ENCODE measurements around the gene RNU6-1. TPM values are rescaled to one million over a fixed set of nuclear protein-coding genes. Genes with fewer than 3 reads are reported as not detected.

The RNU6-1 gene
- total and polyA plus RNA-seq, 7 donors, result not detected

DNA sequence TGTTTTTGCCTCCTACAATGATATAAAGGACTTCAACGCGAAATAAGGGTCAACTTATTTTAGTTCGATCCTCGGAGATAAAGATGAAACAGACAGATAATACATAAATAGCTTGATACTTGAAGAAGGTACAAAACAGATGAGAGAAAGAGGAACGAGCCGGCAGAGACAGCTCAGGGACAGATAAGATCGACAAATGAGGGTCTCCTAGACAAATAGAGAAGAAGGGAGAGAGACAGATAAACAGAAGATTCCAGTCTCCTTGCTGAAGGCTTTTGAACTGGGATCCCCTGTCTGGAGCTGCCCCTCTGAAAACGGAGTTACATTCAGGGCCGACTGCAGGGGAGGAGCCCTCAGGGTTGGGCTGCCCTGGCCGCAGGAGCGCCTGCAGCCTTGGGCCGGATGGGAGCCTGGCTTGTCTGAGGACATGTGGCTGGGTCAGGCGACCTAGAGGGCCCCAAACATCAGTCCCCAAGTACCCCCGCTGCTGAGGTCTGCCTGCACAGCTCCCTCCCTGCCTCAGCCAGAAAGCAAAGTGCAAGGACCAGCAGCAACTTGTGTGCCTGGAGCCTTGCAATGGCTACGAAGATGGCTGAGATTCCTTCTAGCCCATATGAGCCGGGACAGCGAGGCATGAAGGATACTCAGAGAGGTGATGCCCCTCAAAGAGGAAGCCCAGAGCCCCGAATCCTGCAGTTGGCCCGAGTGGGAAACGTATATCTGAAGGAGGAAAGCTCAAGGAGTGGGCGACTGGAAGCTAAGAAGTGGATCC lies 15.5 kb downstream of the RNU6-1 start:
- Histone ChIP-seq H3K27ac (no peak overlapping the region), H3K4me1 (peaks cover 0 to 80% (median 69%) of the 10 kb centered on the region in 4 donors), H3K9me3 (no peaks in the 10 kb centered on the region), H3K36me3 (no peaks in the 10 kb centered on the region), H3K27me3 (peaks cover 99 to 100% (median 100%) of the 10 kb centered on the region in 3 donors), H3K4me3 (no peak overlapping the region)
- 10 to 12% methylated on average over 21 of the region's 21 CpGs for WGBS, 2 donors
- intact Hi-C loops (cut with DNase I), result no loop called here
- TF ChIP-seq POLR2AphosphoS5 (IDR thresholded peaks at IDR 0.05), result no peak
- TF ChIP-seq EP300 (IDR thresholded peaks at IDR 0.05), result no peak
- TF ChIP-seq, protein P1, sequence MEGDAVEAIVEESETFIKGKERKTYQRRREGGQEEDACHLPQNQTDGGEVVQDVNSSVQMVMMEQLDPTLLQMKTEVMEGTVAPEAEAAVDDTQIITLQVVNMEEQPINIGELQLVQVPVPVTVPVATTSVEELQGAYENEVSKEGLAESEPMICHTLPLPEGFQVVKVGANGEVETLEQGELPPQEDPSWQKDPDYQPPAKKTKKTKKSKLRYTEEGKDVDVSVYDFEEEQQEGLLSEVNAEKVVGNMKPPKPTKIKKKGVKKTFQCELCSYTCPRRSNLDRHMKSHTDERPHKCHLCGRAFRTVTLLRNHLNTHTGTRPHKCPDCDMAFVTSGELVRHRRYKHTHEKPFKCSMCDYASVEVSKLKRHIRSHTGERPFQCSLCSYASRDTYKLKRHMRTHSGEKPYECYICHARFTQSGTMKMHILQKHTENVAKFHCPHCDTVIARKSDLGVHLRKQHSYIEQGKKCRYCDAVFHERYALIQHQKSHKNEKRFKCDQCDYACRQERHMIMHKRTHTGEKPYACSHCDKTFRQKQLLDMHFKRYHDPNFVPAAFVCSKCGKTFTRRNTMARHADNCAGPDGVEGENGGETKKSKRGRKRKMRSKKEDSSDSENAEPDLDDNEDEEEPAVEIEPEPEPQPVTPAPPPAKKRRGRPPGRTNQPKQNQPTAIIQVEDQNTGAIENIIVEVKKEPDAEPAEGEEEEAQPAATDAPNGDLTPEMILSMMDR (IDR thresholded peaks at IDR 0.05), result no peak
- no peak for TF ChIP-seq POLR2A (IDR thresholded peaks at IDR 0.05)
- DNase-seq, result no peak

DNA sequence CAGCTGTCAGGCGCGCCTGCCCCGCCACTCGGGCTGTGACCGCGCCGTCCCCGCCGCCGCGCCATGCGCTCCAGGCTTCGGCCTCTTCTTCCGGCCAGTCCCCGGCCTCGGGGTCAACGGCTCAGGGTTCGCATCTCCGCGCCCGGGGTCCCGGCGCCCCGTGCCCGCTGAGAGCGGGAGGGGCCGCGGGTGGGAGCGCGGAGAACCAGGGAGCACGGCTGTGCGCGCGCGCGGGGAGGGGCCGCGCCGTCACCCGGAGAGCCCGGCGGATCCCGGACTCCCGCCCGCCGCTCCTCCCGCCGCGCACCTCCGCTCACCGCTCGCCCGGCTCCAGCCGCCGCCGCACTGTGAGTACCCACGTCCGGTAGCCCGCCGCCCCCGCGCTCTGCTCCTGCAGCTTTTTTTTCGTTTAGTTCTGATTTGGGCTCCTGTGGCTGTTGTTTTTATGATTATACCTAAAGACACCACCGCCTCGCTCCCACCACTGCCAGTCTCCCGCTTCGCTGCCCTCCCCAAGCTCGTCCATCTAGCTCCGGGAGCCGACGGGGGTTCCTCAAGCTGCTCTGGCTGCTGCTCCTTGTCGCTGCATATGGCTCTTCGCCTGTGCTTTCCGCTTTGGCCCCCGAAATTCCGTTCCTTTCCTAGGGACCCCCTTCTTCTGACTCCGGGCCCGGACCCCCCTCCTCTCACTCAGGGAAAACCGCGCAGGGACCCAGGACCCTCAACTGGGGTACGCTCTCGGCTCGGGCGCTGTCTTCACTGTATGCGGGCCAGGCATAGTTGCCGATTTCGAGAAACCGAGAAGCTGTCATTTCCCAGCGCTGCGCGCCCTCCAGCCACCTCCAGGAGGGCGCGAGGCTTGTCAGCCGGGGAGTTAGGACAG lies 16.3 kb downstream of the RNU6-1 start:
- Histone ChIP-seq H3K27me3 (peaks cover 93 to 99% (median 99%) of the 10 kb centered on the region in 3 donors), H3K27ac (no peak overlapping the region), H3K36me3 (no peaks in the 10 kb centered on the region), H3K9me3 (no peaks in the 10 kb centered on the region), H3K4me1 (peaks cover 0 to 72% (median 61%) of the 10 kb centered on the region in 4 donors), H3K4me3 (no peak overlapping the region)
- intact Hi-C loops (cut with DNase I), result no loop called here
- DNase-seq, result no peak
- WGBS, 2 donors, result 3 to 4% methylated on average over 94 of the region's 94 CpGs
- no peak for TF ChIP-seq POLR2AphosphoS5 (IDR thresholded peaks at IDR 0.05)
- TF ChIP-seq POLR2A (IDR thresholded peaks at IDR 0.05), result no peak
- TF ChIP-seq, protein P1 (IDR thresholded peaks at IDR 0.05), result no peak
- TF ChIP-seq EP300 (IDR thresholded peaks at IDR 0.05), result no peak

DNA sequence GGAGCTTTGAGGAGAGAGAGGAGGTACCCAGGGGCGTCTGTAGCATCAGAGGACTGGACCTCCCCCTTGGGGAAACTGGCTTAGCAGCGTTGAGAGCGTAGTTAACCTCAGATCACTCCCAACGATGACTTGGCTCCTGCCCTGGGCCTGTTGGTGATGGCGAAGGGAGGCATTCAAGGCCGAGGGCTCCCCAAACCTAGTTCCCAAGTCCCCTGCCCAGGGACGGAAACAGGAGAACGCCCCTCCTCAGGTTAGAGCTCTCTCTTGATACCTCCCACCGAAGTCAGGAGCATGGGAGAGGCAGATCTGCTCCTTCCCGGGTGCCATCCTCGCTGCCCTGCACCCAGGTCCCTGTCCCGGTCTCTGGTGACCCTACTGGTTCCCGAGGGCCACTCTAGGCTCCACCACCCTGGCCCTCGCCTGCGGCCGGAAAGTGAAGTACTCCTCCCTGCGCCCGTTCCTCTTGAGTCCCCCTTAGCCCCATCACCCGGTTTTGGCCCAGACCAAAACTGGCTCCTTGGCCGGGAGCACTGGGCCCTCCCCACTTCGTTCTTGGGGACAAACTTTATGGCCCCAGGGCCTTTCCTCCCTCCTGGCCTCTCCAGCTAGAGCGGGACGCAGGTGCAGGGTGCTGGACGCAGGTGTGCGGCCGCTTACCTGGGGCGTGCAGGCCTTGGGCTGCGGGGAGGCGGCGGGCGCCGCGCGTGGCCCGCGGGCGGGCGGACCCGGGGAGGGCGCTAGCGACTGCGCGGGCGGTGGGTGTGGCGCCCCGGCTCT lies 17.1 kb downstream of the RNU6-1 start:
- no peaks in the 10 kb centered on the region for H3K36me3 ChIP-seq
- H3K4me3 ChIP-seq, result no peak overlapping the region
- TF ChIP-seq, protein P1 (IDR thresholded peaks at IDR 0.05), result no peak
- TF ChIP-seq POLR2A (IDR thresholded peaks at IDR 0.05) (no peak), POLR2AphosphoS5 (IDR thresholded peaks at IDR 0.05) (no peak)
- 5 to 6% methylated on average over 46 of the region's 46 CpGs for WGBS, 2 donors
- H3K27ac ChIP-seq, result no peak overlapping the region
- DNase-seq, result no peak
- no peaks in the 10 kb centered on the region for H3K9me3 ChIP-seq
- H3K4me1 ChIP-seq, result peaks cover 0 to 63% (median 53%) of the 10 kb centered on the region in 4 donors
- intact Hi-C loops (cut with DNase I), result no loop called here
- peaks cover 88 to 99% (median 97%) of the 10 kb centered on the region in 3 donors for H3K27me3 ChIP-seq

DNA sequence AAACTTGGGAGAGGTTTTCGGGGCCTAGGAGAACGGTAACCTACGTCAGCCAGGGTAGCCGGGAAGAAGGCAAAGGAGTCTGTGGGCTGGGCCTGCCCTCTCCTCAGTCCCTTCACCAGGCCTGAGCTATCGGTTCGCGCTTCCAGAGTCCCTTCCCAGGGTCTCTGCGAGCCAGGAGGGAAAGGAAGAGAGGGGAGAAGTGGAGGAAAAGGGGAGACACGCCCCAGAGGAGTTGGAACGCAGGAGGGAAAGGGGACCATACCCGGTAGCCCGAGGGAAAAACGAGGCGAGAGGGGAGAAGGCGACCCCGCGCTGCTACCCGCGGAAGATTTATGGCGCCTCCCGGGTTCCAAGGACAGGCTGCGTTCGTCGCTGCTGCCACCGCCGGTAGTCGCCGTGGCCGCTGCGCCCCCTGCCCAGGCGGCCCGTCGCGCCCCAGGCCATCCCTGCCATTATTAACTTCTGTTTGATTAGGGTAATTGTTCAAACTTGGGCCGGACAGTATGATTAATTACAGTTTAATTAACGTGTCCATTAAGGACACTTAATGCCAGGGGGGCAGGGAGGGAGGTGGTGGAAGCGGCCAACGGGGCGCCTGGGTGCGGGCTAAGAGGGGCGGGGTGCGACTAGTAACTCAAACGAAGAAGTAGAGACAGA lies 17.9 kb downstream of the RNU6-1 start:
- DNase-seq, result no peak
- H3K36me3 ChIP-seq, result no peaks in the 10 kb centered on the region
- intact Hi-C loops (cut with DNase I), result no loop called here
- TF ChIP-seq, protein P1 (IDR thresholded peaks at IDR 0.05), result no peak
- TF ChIP-seq EP300 (IDR thresholded peaks at IDR 0.05) (no peak), POLR2A (IDR thresholded peaks at IDR 0.05) (no peak), POLR2AphosphoS5 (IDR thresholded peaks at IDR 0.05) (no peak)
- no peak overlapping the region for H3K4me3 ChIP-seq
- H3K4me1 ChIP-seq, result peaks cover 0 to 55% (median 44%) of the 10 kb centered on the region in 4 donors
- H3K27ac ChIP-seq, result no peak overlapping the region
- no peaks in the 10 kb centered on the region for H3K9me3 ChIP-seq
- WGBS, 2 donors, result 4 to 13% methylated on average over 43 of the region's 43 CpGs
- H3K27me3 ChIP-seq, result peaks cover 81 to 99% (median 94%) of the 10 kb centered on the region in 3 donors

Data from sigmoid colon (tissue), 7 donors.